ENCODE measurements around the gene EEF1AKMT4. TPM values are rescaled to one million over a fixed set of nuclear protein-coding genes. Genes with fewer than 3 reads are reported as not detected.

The EEF1AKMT4 gene
- 6.2 TPM for polyA plus RNA-seq (2013, experiment 1 of 2)
- 7.3 TPM for polyA plus RNA-seq (2013, experiment 2 of 2)

- no peaks in the 10 kb centered on the region for H3K4me1 ChIP-seq (ENCODE audit: insufficient read depth, low read length)
- H3K9me3 ChIP-seq (ENCODE audit: insufficient read depth, low read depth, low read length), result no peaks in the 10 kb centered on the region
- no peaks in the 10 kb centered on the region for H3K27me3 ChIP-seq (ENCODE audit: insufficient read depth, low read length)
- peak within 1 kb of the TSS; percentile 90 for H3K27ac ChIP-seq (ENCODE audit: low read depth, low read length)
- H3K36me3 ChIP-seq (ENCODE audit: insufficient read depth, low read length), result peaks cover 12% of the 10 kb centered on the region
- H3K9ac ChIP-seq (ENCODE audit: low read depth, low read length), result peak within 1 kb of the TSS; percentile 95
- peak within 1 kb of the TSS; percentile 80 for H3K4me3 ChIP-seq (ENCODE audit: low read length)
- under 1% methylated on average over 54 of the region's 54 CpGs for WGBS
Observed at GRCh38 chr3:184249412-184250166, at the start of gene EEF1AKMT4. EEF1AKMT4 (plus strand) TSS chr3:184249672; CDS start chr3:184249695, 23 bp downstream.

GRCh38 chr3:184200825-184201224 lies 48.6 kb upstream of the EEF1AKMT4 start:
- no peaks in the 10 kb centered on the region for H3K36me3 ChIP-seq (ENCODE audit: insufficient read depth, low read length)
- no peaks in the 10 kb centered on the region for H3K4me1 ChIP-seq (ENCODE audit: insufficient read depth, low read length)
- H3K9me3 ChIP-seq (ENCODE audit: insufficient read depth, low read depth, low read length), result no peaks in the 10 kb centered on the region
- H3K9ac ChIP-seq (ENCODE audit: low read depth, low read length), result no peak overlapping the region
- no peaks in the 10 kb centered on the region for H3K27me3 ChIP-seq (ENCODE audit: insufficient read depth, low read length)
- H3K27ac ChIP-seq (ENCODE audit: low read depth, low read length), result peak overlapping the region; percentile 30; the same call in 1 of the 2 replicates
- H3K4me3 ChIP-seq (ENCODE audit: low read length), result no peak overlapping the region

- no peaks in the 10 kb centered on the region for H3K9me3 ChIP-seq (ENCODE audit: insufficient read depth, low read depth, low read length)
Observed at GRCh38 chr3:184203526-184203925, 45.9 kb upstream of the EEF1AKMT4 start.

GRCh38 chr3:184209146-184209923 lies 40.1 kb upstream of the EEF1AKMT4 start:
- Histone ChIP-seq H3K36me3 (ENCODE audit: insufficient read depth, low read length) (no peaks in the 10 kb centered on the region), H3K9ac (ENCODE audit: low read depth, low read length) (no peak overlapping the region), H3K9me3 (ENCODE audit: insufficient read depth, low read depth, low read length) (no peaks in the 10 kb centered on the region), H3K27me3 (ENCODE audit: insufficient read depth, low read length) (no peaks in the 10 kb centered on the region), H3K4me3 (ENCODE audit: low read length) (no peak overlapping the region), H3K4me1 (ENCODE audit: insufficient read depth, low read length) (no peaks in the 10 kb centered on the region), H3K27ac (ENCODE audit: low read depth, low read length) (no peak overlapping the region)
- WGBS, result 89% methylated on average over 11 of the region's 11 CpGs

More at GRCh38 chr3:184203526-184203925, 45.9 kb upstream of the EEF1AKMT4 start:
- Histone ChIP-seq H3K9ac (ENCODE audit: low read depth, low read length) (no peak overlapping the region), H3K27me3 (ENCODE audit: insufficient read depth, low read length) (no peaks in the 10 kb centered on the region), H3K36me3 (ENCODE audit: insufficient read depth, low read length) (no peaks in the 10 kb centered on the region), H3K4me1 (ENCODE audit: insufficient read depth, low read length) (no peaks in the 10 kb centered on the region), H3K27ac (ENCODE audit: low read depth, low read length) (no peak overlapping the region), H3K4me3 (ENCODE audit: low read length) (no peak overlapping the region)
- 93% methylated on average over 8 of the region's 8 CpGs for WGBS

GRCh38 chr3:184211297-184211696 lies 38.2 kb upstream of the EEF1AKMT4 start:
- Histone ChIP-seq H3K27me3 (ENCODE audit: insufficient read depth, low read length) (no peaks in the 10 kb centered on the region), H3K27ac (ENCODE audit: low read depth, low read length) (no peak overlapping the region), H3K4me3 (ENCODE audit: low read length) (no peak overlapping the region), H3K36me3 (ENCODE audit: insufficient read depth, low read length) (no peaks in the 10 kb centered on the region), H3K9me3 (ENCODE audit: insufficient read depth, low read depth, low read length) (no peaks in the 10 kb centered on the region), H3K4me1 (ENCODE audit: insufficient read depth, low read length) (no peaks in the 10 kb centered on the region), H3K9ac (ENCODE audit: low read depth, low read length) (no peak overlapping the region)
- WGBS, result 89% methylated on average over 4 of the region's 5 CpGs

GRCh38 chr3:184211718-184212117 lies 37.8 kb upstream of the EEF1AKMT4 start:
- H3K4me1 ChIP-seq (ENCODE audit: insufficient read depth, low read length), result no peaks in the 10 kb centered on the region
- H3K9me3 ChIP-seq (ENCODE audit: insufficient read depth, low read depth, low read length), result no peaks in the 10 kb centered on the region
- H3K9ac ChIP-seq (ENCODE audit: low read depth, low read length), result no peak overlapping the region
- 92% methylated on average over 4 of the region's 5 CpGs for WGBS
- H3K4me3 ChIP-seq (ENCODE audit: low read length), result no peak overlapping the region
- H3K36me3 ChIP-seq (ENCODE audit: insufficient read depth, low read length), result no peaks in the 10 kb centered on the region
- no peaks in the 10 kb centered on the region for H3K27me3 ChIP-seq (ENCODE audit: insufficient read depth, low read length)
- no peak overlapping the region for H3K27ac ChIP-seq (ENCODE audit: low read depth, low read length)

- H3K36me3 ChIP-seq (ENCODE audit: insufficient read depth, low read length), result no peaks in the 10 kb centered on the region
- H3K9me3 ChIP-seq (ENCODE audit: insufficient read depth, low read depth, low read length), result no peaks in the 10 kb centered on the region
- 90% methylated on average over 1 of the region's 4 CpGs for WGBS
Observed at GRCh38 chr3:184218814-184219213, 30.7 kb upstream of the EEF1AKMT4 start.

GRCh38 chr3:184222521-184222920 lies 27.0 kb upstream of the EEF1AKMT4 start:
- Histone ChIP-seq H3K4me1 (ENCODE audit: insufficient read depth, low read length) (no peaks in the 10 kb centered on the region), H3K36me3 (ENCODE audit: insufficient read depth, low read length) (no peaks in the 10 kb centered on the region), H3K9me3 (ENCODE audit: insufficient read depth, low read depth, low read length) (no peaks in the 10 kb centered on the region), H3K9ac (ENCODE audit: low read depth, low read length) (no peak overlapping the region), H3K27ac (ENCODE audit: low read depth, low read length) (no peak overlapping the region), H3K27me3 (ENCODE audit: insufficient read depth, low read length) (peaks cover 5% of the 10 kb centered on the region), H3K4me3 (ENCODE audit: low read length) (no peak overlapping the region)
- 83% methylated on average over 3 of the region's 3 CpGs for WGBS

More at GRCh38 chr3:184218814-184219213, 30.7 kb upstream of the EEF1AKMT4 start:
- Histone ChIP-seq H3K27ac (ENCODE audit: low read depth, low read length) (no peak overlapping the region), H3K9ac (ENCODE audit: low read depth, low read length) (no peak overlapping the region), H3K4me1 (ENCODE audit: insufficient read depth, low read length) (no peaks in the 10 kb centered on the region), H3K27me3 (ENCODE audit: insufficient read depth, low read length) (no peaks in the 10 kb centered on the region), H3K4me3 (ENCODE audit: low read length) (no peak overlapping the region)

- H3K36me3 ChIP-seq (ENCODE audit: insufficient read depth, low read length), result no peaks in the 10 kb centered on the region
- WGBS, result 89% methylated on average over 3 of the region's 3 CpGs
- no peak overlapping the region for H3K4me3 ChIP-seq (ENCODE audit: low read length)
- no peaks in the 10 kb centered on the region for H3K4me1 ChIP-seq (ENCODE audit: insufficient read depth, low read length)
- no peak overlapping the region for H3K9ac ChIP-seq (ENCODE audit: low read depth, low read length)
- no peaks in the 10 kb centered on the region for H3K9me3 ChIP-seq (ENCODE audit: insufficient read depth, low read depth, low read length)
- H3K27ac ChIP-seq (ENCODE audit: low read depth, low read length), result no peak overlapping the region
- H3K27me3 ChIP-seq (ENCODE audit: insufficient read depth, low read length), result peaks cover 20% of the 10 kb centered on the region
Observed at GRCh38 chr3:184223946-184224345, 25.5 kb upstream of the EEF1AKMT4 start.

- Histone ChIP-seq H3K9ac (ENCODE audit: low read depth, low read length) (no peak overlapping the region), H3K4me3 (ENCODE audit: low read length) (no peak overlapping the region), H3K4me1 (ENCODE audit: insufficient read depth, low read length) (no peaks in the 10 kb centered on the region), H3K9me3 (ENCODE audit: insufficient read depth, low read depth, low read length) (no peaks in the 10 kb centered on the region), H3K36me3 (ENCODE audit: insufficient read depth, low read length) (no peaks in the 10 kb centered on the region), H3K27ac (ENCODE audit: low read depth, low read length) (no peak overlapping the region), H3K27me3 (ENCODE audit: insufficient read depth, low read length) (peaks cover 55% of the 10 kb centered on the region)
- 69% methylated on average over 2 of the region's 2 CpGs for WGBS
Observed at GRCh38 chr3:184227481-184227935, 22.0 kb upstream of the EEF1AKMT4 start.
